RWPE1 (cell line): ENCODE data around the gene ATG4D.

Experiments
- CTCF ChIA-PET: fragments of 350-600 bp; sonication (Branson Sonifier 250); formaldehyde crosslinking; extraction: SDS; loops from one replicate; lab custom pipeline; 2021; lab: Yijun Ruan, JAX
- POLR2A ChIA-PET: fragments of 400-600 bp; formaldehyde crosslinking; extraction: SDS; loops from one replicate; lab custom pipeline; 2020; ENCODE audit warnings: antibody characterized with exemption; ENCODE audit not compliant: low non-redundant PET; lab: Yijun Ruan, JAX
- DNase-seq: peaks from one replicate; pipeline ENCODE4 v3.0.0; 2012; ENCODE audit warnings: low spot score
- H3K27ac ChIP-seq: fragments of 450-650 bp; 2 replicates; pipeline ENCODE4 v1.5.1; 2017
- TF ChIP-seq, protein P1 (sequence below): fragments of 450-650 bp; conservative IDR thresholded peaks from 2 replicates; pipeline ENCODE4 v1.5.1; 2017; ENCODE audit warnings: low read depth, mild to moderate bottlenecking

ATG4D gene

DNA sequence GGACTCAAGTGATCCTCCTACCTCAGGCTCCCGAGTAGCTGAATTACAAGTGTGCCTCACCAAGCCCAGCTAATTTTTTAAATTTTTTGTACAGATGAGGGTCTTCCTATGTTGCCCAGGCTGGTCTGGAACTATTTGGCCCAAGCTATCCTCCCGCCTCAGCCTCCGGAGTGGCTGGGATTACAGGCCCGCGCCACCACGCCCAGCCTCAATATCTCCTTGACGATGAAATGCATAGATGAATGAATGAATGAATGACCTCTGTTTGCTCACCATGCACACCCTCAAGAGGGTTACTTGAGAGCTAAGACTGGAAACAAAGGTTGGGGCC is 58.3 kb downstream of the ATG4D start:
- ChIA-PET CTCF (no interaction called here), POLR2A (no interaction called here)
- TF ChIP-seq, protein P1, sequence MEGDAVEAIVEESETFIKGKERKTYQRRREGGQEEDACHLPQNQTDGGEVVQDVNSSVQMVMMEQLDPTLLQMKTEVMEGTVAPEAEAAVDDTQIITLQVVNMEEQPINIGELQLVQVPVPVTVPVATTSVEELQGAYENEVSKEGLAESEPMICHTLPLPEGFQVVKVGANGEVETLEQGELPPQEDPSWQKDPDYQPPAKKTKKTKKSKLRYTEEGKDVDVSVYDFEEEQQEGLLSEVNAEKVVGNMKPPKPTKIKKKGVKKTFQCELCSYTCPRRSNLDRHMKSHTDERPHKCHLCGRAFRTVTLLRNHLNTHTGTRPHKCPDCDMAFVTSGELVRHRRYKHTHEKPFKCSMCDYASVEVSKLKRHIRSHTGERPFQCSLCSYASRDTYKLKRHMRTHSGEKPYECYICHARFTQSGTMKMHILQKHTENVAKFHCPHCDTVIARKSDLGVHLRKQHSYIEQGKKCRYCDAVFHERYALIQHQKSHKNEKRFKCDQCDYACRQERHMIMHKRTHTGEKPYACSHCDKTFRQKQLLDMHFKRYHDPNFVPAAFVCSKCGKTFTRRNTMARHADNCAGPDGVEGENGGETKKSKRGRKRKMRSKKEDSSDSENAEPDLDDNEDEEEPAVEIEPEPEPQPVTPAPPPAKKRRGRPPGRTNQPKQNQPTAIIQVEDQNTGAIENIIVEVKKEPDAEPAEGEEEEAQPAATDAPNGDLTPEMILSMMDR: no peak
- H3K27ac ChIP-seq: peak overlapping the region; percentile 53; the same call in 1 of the 2 replicates
- DNase-seq: no peak

DNA sequence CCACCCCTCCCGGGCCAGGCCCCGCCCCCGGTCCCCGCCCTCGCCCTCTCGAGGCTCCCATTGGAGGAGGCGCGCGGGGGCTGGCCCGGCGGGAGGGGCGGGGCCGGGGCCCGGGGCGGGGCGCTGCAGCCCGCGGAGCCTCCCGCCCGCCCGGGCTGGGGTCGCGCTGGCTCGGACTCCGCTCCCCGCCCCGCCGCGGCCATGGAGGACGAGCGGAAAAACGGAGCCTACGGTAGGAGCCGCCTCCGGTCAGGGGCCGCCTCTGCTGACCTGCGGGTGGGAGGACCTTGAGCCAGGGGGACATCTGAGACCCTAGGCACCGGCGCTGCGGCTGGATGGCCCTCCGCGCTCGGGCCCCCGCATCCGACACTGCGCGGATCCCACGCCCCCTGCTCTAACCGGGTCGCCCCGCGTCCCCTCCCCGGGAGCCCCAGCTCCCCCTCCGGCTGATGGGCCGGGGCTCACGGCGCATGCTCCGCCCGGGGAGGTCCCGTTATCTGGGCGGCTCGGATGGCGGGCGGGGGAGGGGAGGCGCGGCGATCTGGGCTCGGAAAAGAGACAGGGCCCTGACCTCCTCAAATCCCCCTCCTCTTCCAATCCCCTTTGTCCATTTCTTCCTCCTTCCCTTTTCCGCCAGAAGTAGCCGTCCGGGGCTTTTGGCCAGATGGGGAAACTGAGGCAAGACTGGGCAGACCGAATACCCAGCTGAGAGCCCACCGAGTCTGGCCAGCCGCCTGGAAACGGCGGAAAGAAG is 58.8 kb downstream of the ATG4D start:
- H3K27ac ChIP-seq: peak overlapping the region; percentile 53
- ChIA-PET CTCF (no interaction called here), POLR2A (no interaction called here)
- DNase-seq: peak; percentile 97
- TF ChIP-seq, protein P1: no peak
